Measurements from ENCODE around the gene CLEC16A.

CLEC16A gene

DNA sequence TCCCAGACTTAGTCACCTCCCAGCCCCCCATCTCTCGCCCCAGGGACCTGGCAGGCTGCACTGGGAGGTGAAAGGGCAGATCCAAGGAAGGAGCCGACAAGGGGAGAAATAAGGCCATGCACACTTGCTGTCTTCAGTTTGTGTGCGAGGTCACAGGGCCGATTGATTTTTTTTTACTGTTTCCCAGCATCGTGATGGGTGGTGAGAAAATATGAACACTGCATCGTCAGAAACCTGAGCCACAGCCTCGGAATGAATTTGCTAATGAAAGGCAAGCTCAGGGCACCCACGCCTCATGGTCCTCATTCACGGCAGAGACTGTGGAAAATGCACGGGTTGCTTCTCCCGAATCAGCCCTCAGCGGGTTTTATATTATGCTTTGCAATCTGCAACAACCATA, 213.7 kb downstream of the CLEC16A start:
- DNase-seq (ENCODE audit: low spot score): no peak
- POLR2A ChIA-PET (ENCODE audit: low non-redundant PET): no interaction called here
- TF ChIP-seq, protein P1, sequence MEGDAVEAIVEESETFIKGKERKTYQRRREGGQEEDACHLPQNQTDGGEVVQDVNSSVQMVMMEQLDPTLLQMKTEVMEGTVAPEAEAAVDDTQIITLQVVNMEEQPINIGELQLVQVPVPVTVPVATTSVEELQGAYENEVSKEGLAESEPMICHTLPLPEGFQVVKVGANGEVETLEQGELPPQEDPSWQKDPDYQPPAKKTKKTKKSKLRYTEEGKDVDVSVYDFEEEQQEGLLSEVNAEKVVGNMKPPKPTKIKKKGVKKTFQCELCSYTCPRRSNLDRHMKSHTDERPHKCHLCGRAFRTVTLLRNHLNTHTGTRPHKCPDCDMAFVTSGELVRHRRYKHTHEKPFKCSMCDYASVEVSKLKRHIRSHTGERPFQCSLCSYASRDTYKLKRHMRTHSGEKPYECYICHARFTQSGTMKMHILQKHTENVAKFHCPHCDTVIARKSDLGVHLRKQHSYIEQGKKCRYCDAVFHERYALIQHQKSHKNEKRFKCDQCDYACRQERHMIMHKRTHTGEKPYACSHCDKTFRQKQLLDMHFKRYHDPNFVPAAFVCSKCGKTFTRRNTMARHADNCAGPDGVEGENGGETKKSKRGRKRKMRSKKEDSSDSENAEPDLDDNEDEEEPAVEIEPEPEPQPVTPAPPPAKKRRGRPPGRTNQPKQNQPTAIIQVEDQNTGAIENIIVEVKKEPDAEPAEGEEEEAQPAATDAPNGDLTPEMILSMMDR (conservative IDR thresholded peaks at IDR 0.05; ENCODE audit: low read depth): no peak
- H3K27ac ChIP-seq: no peak overlapping the region
- CTCF ChIA-PET: interaction anchor here (0.5 to 1.2 kb wide), 3 partner anchors 19 to 245 kb away, joined by 4 to 6 read pairs (median 4); no protein-coding TSS in a partner anchor

DNA sequence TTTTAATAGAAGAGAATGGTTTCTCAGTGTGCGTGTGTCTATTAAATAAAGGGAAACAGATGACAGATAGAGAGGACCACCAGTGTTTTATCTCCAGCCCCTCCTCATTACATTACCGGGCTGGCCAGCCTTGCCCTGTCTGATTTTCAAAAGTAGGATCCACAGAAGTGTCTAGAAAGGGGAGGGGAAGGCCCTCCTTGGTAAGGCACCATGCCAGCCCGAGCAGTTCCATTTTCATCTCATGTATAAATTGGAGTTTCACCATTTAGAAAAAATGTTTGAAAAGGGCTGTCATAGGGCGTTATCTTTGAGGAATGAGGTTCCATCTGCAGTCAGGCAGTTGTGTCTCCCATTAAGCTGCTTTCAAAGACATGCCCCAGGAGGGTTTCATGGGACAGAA, 214.9 kb downstream of the CLEC16A start:
- CTCF ChIA-PET: no interaction called here
- DNase-seq (ENCODE audit: low spot score): no peak
- POLR2A ChIA-PET (ENCODE audit: low non-redundant PET): no interaction called here
- TF ChIP-seq, protein P1 (conservative IDR thresholded peaks at IDR 0.05; ENCODE audit: low read depth): no peak
- H3K27ac ChIP-seq: no peak overlapping the region

DNA sequence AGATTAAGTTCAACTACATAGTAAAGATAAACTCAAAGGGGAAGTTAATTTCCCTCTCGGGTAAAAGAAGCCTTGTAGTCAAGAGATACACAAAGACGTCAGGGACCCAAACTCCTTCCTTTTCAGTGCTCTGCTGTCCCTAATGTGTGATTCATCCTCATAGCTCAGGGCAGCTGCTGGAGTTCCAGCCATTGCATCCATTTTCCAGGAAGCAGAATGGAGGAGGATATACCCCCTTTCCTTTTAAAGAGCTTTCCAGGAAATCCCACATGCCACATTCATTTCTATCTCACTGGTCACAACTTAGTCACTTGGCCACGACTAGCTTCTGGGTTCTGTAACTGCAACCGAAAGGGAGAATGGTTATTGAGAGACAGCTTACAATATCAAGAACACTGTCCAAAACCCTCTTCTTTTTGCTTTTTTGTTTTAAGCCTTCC, 216.3 kb downstream of the CLEC16A start:
- TF ChIP-seq, protein P1 (conservative IDR thresholded peaks at IDR 0.05; ENCODE audit: low read depth): no peak
- H3K27ac ChIP-seq: no peak overlapping the region
- ChIA-PET CTCF (no interaction called here), POLR2A (ENCODE audit: low non-redundant PET) (no interaction called here)
- DNase-seq (ENCODE audit: low spot score): no peak

DNA sequence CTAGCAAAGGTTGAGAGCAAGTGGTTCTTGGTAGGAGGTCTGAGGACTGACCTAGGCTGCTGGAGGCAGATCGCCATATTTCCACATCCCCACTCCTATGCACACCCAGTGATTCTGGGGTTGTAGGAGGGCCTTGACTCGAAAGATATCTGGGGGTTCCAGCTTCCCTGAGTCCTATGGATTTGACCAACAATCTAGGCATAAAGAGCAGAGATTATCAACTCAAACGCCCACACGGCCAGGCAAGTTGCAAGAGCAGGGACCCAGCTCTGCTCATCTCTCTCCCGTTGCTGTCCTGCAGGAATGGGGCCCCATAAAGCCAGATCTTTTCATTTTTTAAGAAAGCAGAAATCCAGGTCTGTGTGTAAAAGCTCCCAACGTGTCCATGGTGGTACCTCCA, 217.1 kb downstream of the CLEC16A start:
- H3K27ac ChIP-seq: no peak overlapping the region
- ChIA-PET CTCF (no interaction called here), POLR2A (ENCODE audit: low non-redundant PET) (no interaction called here)
- TF ChIP-seq, protein P1 (conservative IDR thresholded peaks at IDR 0.05; ENCODE audit: low read depth): no peak
- no peak for DNase-seq (ENCODE audit: low spot score)

DNA sequence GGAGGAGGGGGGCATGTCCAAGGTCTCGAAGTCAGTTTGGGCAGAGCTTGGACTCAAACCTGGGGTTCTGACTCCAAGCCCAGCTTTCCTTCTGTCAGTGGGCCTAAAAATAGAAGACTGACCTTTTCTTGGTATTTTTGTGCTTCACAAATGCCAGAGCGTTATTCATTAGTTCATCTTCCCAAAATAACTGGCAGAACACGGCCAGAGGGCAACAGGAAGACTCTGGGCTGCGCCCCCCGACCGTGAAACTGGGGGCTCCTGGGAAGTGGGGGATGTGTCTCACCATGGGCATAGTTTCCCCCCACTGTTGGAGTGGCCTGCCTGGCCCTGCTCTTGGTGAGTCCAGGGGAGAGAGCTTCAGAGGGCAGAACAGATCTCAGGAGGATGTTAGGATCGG, 217.6 kb downstream of the CLEC16A start:
- TF ChIP-seq, protein P1 (conservative IDR thresholded peaks at IDR 0.05; ENCODE audit: low read depth): no peak
- DNase-seq (ENCODE audit: low spot score): no peak
- CTCF ChIA-PET: no interaction called here
- no peak overlapping the region for H3K27ac ChIP-seq
- POLR2A ChIA-PET (ENCODE audit: low non-redundant PET): no interaction called here

DNA sequence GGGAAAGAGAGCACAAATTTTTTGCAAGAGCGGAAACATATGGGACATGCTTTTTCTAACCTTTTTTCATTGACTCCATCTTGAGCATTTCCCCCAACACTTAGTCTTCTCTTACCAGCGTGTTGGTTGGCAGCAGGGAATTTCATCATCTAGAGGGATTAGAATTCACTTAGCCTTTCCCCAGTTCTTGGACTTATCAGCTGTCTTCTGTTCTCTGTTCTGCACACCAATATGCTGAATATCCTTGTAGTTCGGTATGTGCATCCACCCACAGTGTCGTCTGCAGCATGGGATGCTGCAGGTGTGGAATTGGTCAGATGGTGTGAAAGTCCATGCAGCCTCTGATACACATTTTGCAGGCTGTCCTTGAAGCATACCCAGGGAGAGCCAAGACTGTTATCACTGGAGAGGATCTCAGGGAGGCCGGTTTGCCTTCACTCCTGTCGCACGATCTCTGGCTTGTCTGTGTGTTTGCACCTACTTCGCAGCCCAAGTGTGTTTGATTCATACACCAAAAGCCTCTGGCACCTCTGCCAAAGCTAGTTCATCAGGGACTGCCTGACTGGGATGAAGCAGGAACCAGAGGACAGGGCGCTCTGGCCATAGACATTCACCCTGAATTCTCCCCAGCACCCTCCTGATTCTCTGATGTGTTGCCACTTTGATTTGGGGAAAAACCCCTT, 218.4 kb downstream of the CLEC16A start:
- ChIA-PET POLR2A (ENCODE audit: low non-redundant PET) (no interaction called here), CTCF (no interaction called here)
- no peak for DNase-seq (ENCODE audit: low spot score)
- TF ChIP-seq, protein P1 (conservative IDR thresholded peaks at IDR 0.05; ENCODE audit: low read depth): no peak
- no peak overlapping the region for H3K27ac ChIP-seq

Data from RWPE1 (cell line).